Left ventricle myocardium superior (tissue), 1 donor: ENCODE data around the gene IFNE. TPM values are rescaled to one million over a fixed set of nuclear protein-coding genes. Genes with fewer than 3 reads are reported as not detected.
A peak's percentile ranks its signal among the peaks of the same experiment; 100 is the strongest.

Experiments used
- ATAC-seq: fragments of 200-7000 bp; cut with Tn5 transposase; one replicate; pipeline ENCODE4 v1.9.1; 2020; ENCODE audit warnings: mild to moderate bottlenecking, moderate library complexity
- DNase-seq: peaks from one replicate; pipeline ENCODE4 v3.0.0-alpha.2; 2020
- intact Hi-C: fragments of 100-400 bp; cut with micrococcal nuclease; formaldehyde crosslinking; loops from one replicate; pipeline ENCODE4 v1.11.0; 2022
- microRNA-seq: library from miRNA; unstranded; fragments of <30 nt; microRNA quantifications from one replicate; pipeline ENCODE4 v1.2.0, GENCODE V29; 2020; ENCODE audit warnings: borderline number of aligned reads
- total RNA-seq: library from RNA; stranded (reverse); fragmentation: NEBNext Ultra II Directional; extraction: Animal tissue kit (Norgen Biotek cat#: 25700); gene quantifications from one replicate; pipeline ENCODE4 v1.2.1, GENCODE V29; 2021
- donor health status: DM: no; HTN: yes; CAD: no; lungs with severe emphysema.

The IFNE gene
- total RNA-seq, 1 donor from 2014 or later = not detected

DNA sequence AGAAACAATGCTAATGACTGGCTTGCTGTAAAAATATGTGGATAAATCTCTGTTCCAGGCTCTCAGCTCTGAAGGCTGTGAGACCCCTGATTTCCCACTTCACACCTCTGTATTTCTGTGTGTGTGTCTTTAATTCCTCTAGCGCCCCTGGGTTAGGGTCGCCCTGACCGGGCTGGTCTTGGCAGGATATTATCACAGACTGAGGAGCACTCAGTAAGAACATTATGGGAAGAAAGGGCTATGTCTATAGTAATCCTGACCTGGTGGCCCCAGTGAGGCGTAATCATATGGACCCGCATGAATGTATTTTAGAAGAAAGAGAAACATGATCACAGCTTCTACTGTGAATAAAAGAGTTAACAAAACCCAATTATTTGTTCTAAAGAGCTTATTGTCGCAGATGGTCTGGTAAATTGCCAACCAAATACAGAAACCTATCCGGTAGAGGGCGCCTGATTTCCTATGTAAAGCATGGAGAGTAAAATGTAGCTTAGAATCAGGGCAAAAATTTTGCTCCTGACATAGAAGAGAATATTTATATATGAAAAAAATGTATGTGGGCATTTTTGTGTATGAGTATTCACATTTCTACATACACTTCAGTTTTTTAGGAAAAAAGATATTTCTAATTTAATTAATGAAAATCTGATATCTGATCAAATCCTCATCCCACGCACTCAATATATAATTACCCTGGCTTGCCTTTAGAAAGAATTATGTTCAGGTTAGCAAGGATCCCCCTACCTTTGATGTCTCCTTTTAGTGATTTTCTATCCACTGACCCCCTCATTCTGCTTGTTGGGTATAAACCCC, 47.7 kb downstream of the IFNE start:
- no peak for DNase-seq
- intact Hi-C loops = no loop called here
- no peak for ATAC-seq

DNA sequence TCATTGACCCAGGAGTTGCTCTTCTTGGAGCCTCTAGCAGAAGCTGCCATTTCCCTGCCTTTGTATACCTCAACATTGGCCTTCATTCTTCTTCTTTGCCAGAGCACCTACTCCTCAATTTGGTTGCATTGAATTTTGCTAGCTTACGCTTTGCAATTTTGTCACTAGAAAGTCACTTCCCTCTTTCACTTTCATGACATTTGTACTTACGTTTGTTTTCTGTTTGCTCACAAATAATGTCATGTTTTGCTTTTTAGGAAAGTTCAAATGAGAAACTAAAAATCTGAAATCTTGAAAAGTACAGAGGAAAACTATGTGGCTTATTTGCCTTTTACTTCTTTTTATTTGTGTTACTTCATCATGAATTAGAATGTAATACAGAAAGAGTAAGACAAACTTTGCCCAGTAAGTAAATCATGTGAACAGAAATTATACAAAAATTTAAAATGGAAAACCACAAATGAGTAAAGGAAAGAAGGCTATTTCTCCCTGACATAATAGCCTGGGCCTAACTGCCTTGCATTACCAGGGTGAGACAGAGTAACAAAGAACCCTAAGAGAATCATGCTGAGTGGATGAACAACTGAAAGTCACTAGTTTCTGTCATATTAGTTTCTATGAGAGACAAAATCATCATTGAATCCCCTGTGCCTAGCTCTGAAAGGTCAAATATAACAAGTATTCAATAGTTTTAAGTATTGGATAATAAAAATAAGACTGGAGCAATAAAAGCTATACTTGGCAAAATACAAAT, 49.3 kb downstream of the IFNE start:
- ATAC-seq = no peak
- intact Hi-C loops = no loop called here
- DNase-seq = no peak

Small RNA genes within 50 kb of the gene (microRNA-seq; reads per million reads assigned to microRNA genes)
- 65.7 reads per million, percentile 32 among the genes with 10 or more reads in this experiment for gene MIR31

Other genes with a start within 250 kb of the IFNE start
- not detected for gene IFNA14, start 242.3 kb downstream of the IFNE start, total RNA-seq
- gene IFNA5, start 177.0 kb downstream of the IFNE start, total RNA-seq = not detected
- 11.2 TPM for gene KLHL9, start 146.9 kb downstream of the IFNE start, total RNA-seq
- gene IFNA6, start 131.4 kb downstream of the IFNE start, total RNA-seq = not detected
- not detected for gene IFNA13, start 114.3 kb downstream of the IFNE start, total RNA-seq
- not detected for gene IFNA2, start 96.9 kb downstream of the IFNE start, total RNA-seq
- not detected for gene IFNA8, start 73.2 kb downstream of the IFNE start, total RNA-seq
- gene IFNA1, start 41.9 kb downstream of the IFNE start, total RNA-seq = not detected